Endometrium (tissue), 2 donors: ENCODE measurements around the gene HDHD5.

Experiments
- FAIRE-seq: peaks from 2 replicates; lab custom pipeline; 2012; peaks lifted over from hg19 to GRCh38; lab: Jason Lieb, UNC
- donor health status: control.
- donor health status: control.

HDHD5 gene

DNA sequence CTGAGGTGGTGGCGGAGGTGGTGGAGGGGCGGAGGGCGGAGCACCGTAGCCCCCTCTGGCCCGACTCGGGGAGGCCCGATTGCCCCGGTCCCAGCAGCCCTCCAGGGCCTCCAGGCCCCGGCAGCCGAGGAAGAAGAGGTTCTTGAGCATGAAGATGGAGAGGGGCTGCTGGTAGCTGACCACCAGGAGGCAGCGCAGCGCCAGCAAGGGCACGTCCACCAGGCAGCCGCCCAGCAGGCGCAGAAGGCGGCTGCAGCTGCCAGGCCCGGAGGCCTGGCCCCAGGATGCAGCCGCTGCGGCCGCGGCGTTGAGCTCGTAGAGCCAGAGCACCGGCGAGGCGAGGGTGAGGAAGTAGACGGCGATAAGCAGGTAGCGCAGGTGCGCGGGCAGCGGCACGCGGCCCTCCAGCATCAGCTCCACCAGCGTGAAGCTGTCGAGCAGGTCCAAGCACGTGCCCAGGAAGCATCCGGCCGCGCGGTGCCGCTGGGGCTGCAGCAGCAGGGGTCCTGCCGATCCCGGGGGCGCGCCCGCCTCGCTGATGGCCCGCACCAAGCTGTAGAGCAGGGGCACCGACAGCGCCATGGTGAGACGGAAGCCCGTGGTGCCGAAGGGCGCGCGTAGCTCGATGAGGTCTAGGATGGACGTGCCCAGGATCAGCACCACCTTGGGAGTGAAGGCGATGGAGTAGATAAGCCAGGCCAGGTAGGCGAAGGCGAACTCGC lies 39.4 kb downstream of the HDHD5 start:
- FAIRE-seq = no peak

DNA sequence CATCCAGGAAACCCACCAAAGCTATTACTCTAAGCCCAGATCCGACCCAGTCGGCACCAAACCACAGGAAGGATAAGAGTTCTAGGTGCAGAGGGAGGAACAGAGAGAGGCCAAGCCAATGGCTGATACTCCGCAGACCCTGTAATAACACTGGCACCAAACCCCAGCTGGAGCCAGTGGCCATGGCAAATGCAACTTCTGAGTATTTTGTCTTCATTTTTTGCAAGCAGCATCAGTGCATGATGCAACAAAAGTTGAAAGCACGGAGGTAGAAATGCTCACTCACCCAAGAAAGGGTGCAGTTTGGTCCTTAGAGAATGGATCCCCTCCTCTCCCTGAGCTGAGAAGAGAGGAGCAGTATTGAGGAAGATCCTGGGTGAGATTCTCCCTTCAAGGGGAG lies 40.7 kb downstream of the HDHD5 start:
- FAIRE-seq = no peak

- FAIRE-seq = no peak
These were observed 41.2 kb downstream of the HDHD5 start for GRCh38 chr22:17117890-17118289.

- no peak for FAIRE-seq
These were observed 41.7 kb downstream of the HDHD5 start for GRCh38 chr22:17117400-17117799.

DNA sequence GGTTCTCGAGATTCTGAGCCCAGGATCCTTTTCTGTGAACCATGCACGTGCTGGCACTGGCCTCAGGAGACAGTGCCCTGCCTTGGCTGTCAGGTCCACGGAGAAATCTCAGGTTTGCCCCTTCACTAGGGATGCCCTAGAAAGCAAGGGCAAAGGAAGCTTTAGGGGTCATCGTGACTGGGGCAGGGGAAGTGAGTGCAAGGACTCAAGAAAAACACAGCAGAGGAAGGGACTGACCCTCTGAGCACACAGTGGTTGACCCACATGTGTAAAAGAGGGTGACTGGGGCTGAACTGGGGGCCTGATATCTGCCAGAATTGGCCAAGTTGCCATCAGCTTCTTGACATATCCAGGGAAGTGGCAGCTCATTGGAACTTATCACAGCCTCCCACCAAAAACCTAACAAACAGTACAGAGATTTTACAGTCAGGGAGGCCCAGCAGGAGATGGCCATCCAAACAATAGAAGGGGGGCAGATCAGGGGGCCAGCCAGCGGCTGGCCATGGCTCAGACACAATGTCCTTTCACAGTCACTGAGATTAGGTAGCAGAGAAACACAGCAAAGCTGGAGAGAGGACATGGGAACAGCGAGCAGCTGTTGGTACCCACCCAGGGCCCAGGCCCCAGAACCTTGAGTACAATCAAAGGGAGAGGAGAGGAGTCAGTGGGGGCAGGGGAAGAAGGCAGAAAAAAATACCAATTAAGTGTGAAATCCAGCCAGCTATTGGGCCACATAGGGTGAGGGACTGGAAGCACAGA lies 42.3 kb downstream of the HDHD5 start:
- no peak for FAIRE-seq

- no peak for FAIRE-seq
These were observed 43.0 kb downstream of the HDHD5 start for GRCh38 chr22:17115945-17116565.

- FAIRE-seq = no peak
These were observed 43.8 kb downstream of the HDHD5 start for GRCh38 chr22:17115236-17115635.

DNA sequence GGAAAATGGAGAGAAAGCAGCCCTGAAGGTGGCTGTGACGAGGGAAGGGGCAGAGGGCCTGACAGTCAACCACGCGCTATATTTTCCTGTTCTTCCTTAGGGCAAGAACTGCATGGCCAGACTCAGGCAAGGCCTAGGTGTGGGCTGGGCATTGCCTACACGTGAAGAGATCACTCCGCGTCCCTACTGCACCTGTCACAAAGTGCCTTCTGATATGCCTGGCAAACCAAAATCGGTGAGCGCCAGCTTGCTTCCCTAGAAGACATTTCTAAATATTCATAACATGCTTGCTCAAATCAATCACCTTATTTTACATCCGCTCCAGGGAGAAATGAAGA lies 44.2 kb downstream of the HDHD5 start:
- FAIRE-seq = no peak

- FAIRE-seq = no peak
These were observed 44.7 kb downstream of the HDHD5 start for GRCh38 chr22:17114173-17114897.

GRCh38 chr22:17113600-17113999 lies 45.5 kb downstream of the HDHD5 start:
- no peak for FAIRE-seq

GRCh38 chr22:17112491-17113042 lies 46.5 kb downstream of the HDHD5 start:
- no peak for FAIRE-seq

DNA sequence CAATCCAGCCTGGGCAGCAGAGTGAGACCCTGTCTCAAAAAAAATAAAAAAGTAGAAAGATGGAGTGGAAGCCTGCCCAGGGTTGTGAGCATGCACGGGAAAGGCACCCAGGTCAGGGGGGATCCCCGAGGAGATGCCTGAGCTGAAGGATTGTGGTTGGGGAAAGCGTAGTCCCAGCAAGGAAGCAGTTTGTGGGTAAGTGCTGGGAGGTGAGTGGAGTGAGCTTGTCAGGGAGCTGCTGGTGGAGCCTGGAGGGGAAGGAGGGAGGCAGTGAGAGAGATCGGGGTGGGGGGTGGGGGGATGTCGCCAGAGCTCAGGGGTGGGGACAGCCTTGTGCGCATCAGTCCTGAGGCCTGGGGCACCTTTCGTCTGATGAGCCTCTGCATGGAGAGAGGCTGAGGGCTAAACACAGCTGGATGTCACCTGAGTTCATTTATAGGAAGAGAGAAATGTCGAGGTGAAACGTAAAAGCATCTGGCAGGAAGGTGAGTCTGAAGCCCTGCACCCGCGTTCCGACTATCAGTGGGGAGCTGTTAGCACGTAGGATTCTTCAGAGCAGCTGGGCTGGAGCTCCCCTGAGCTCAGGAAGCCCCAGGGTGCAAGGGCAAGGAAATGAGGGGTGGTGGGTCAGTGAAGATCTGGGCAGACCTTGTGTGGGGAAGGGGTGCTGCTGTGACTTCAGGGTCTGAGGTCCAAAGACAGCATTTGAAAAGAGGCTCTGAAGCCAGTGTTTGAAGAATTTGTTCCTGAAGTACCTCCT lies 48.1 kb downstream of the HDHD5 start:
- FAIRE-seq = no peak

- FAIRE-seq = no peak
These were observed 49.1 kb downstream of the HDHD5 start for GRCh38 chr22:17109976-17110375.

DNA sequence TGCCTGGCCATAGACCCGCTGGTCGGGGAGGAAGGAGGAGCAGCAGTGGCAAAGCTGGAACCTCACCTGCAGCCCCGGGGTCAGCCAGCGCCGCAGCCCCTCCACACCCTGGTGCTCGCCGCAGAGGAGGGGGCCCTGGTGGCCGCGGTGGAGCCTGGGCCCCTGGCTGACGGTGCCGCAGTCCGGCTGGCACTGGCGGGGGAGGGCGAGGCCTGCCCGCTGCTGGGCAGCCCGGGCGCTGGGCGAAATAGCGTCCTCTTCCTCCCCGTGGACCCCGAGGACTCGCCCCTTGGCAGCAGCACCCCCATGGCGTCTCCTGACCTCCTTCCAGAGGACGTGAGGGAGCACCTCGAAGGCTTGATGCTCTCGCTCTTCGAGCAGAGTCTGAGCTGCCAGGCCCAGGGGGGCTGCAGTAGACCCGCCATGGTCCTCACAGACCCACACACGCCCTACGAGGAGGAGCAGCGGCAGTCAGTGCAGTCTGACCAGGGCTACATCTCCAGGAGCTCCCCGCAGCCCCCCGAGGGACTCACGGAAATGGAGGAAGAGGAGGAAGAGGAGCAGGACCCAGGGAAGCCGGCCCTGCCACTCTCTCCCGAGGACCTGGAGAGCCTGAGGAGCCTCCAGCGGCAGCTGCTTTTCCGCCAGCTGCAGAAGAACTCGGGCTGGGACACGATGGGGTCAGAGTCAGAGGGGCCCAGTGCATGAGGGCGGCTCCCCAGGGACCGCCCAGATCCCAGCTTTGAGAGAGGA lies 49.8 kb downstream of the HDHD5 start:
- FAIRE-seq = no peak

GRCh38 chr22:17108256-17109112 lies 50.6 kb downstream of the HDHD5 start:
- no peak for FAIRE-seq

DNA sequence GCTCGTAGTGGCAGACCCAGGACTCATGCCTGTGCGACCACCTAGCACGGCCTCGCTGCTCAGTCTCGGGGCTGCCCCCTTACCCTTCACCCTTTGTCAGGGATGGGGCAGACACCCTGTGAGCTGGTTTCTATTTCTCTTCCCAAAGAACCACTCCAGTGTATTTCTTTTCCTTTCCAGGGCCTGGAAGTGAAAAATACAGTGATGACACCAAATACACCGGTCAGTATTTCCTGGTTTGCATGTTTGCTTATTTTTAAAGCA lies 51.6 kb downstream of the HDHD5 start:
- FAIRE-seq = no peak

GRCh38 chr22:17106785-17107546 lies 52.1 kb downstream of the HDHD5 start:
- no peak for FAIRE-seq

DNA sequence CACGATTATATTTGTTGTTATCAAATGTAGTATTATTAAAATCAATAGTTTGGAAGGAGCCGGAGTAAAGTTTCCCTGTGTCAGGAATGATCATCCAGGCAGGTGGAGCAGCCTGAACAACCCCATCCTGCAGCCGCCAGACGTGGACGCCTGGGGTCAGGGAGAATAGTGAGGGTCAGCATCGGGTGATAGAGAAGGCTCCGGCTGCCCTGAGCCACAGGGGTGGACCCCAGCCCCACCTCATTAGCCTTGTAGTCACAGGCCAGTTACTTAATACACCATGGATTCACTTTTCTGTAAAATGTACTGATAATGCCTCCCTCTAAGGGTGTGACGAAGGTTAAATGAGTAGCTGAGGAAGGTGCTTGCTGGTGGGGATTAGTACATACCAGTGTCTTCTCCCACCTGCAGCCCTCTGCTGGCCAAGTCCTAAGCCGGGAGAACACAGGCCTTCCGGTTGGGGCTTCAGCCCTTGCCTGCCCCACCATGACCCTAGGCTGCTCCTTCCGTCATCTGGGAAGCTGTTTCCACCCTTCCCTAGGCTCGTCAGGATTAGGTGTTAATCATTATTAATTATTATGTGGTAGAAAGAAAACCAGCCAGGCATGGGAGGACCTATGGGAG lies 52.8 kb downstream of the HDHD5 start:
- FAIRE-seq = no peak
